Measurements from ENCODE around the gene MBNL2. TPM values are rescaled to one million over a fixed set of nuclear protein-coding genes. Genes with fewer than 3 reads are reported as not detected.

MBNL2 gene
- total and polyA plus RNA-seq, 8 donors: 75.9 to 105 (median 90.5) TPM

- Histone ChIP-seq H3K27ac (no peak overlapping the region), H3K27me3 (no peaks in the 10 kb centered on the region), H3K36me3 (no peaks in the 10 kb centered on the region), H3K4me3 (no peak overlapping the region), H3K9me3 (no peaks in the 10 kb centered on the region), H3K4me1 (no peaks in the 10 kb centered on the region)
- no peak for TF ChIP-seq CTCF (IDR thresholded peaks at IDR 0.05)
- intact Hi-C loops (cut with DNase I): no loop called here
- DNase-seq (no peak), ATAC-seq (no peak)
These were observed 39.8 kb upstream of the MBNL2 start for GRCh38 chr13:97182111-97182890.

GRCh38 chr13:97185291-97185690 lies 36.8 kb upstream of the MBNL2 start:
- H3K4me3 ChIP-seq: no peak overlapping the region
- H3K4me1 ChIP-seq: no peaks in the 10 kb centered on the region
- intact Hi-C loops (cut with DNase I): no loop called here
- no peaks in the 10 kb centered on the region for H3K9me3 ChIP-seq
- H3K36me3 ChIP-seq: no peaks in the 10 kb centered on the region
- no peaks in the 10 kb centered on the region for H3K27me3 ChIP-seq
- DNase-seq: no peak
- TF ChIP-seq CTCF (IDR thresholded peaks at IDR 0.05): no peak
- H3K27ac ChIP-seq: no peak overlapping the region
- no peak for ATAC-seq

GRCh38 chr13:97185751-97186150 lies 36.4 kb upstream of the MBNL2 start:
- no peak for TF ChIP-seq CTCF (IDR thresholded peaks at IDR 0.05)
- DNase-seq (no peak), ATAC-seq (no peak)
- H3K9me3 ChIP-seq: no peaks in the 10 kb centered on the region
- no peaks in the 10 kb centered on the region for H3K4me1 ChIP-seq
- H3K36me3 ChIP-seq: no peaks in the 10 kb centered on the region
- intact Hi-C loops (cut with DNase I): no loop called here
- H3K4me3 ChIP-seq: no peak overlapping the region
- no peaks in the 10 kb centered on the region for H3K27me3 ChIP-seq
- no peak overlapping the region for H3K27ac ChIP-seq

GRCh38 chr13:97188207-97188606 lies 33.9 kb upstream of the MBNL2 start:
- no peak for TF ChIP-seq CTCF (IDR thresholded peaks at IDR 0.05)
- Histone ChIP-seq H3K4me3 (no peak overlapping the region), H3K4me1 (peaks cover 0 to 4% of the 10 kb centered on the region in 2 donors), H3K36me3 (no peaks in the 10 kb centered on the region), H3K27me3 (no peaks in the 10 kb centered on the region), H3K27ac (no peak overlapping the region), H3K9me3 (no peaks in the 10 kb centered on the region)
- no peak for ATAC-seq
- intact Hi-C loops (cut with DNase I): no loop called here
- no peak for DNase-seq

GRCh38 chr13:97189928-97190327 lies 32.2 kb upstream of the MBNL2 start:
- intact Hi-C loops (cut with DNase I): no loop called here
- H3K27ac ChIP-seq: no peak overlapping the region
- H3K36me3 ChIP-seq: no peaks in the 10 kb centered on the region
- H3K4me3 ChIP-seq: no peak overlapping the region
- no peaks in the 10 kb centered on the region for H3K9me3 ChIP-seq
- ATAC-seq (no peak), DNase-seq (no peak)
- H3K4me1 ChIP-seq: peaks cover 0 to 4% of the 10 kb centered on the region in 2 donors
- H3K27me3 ChIP-seq: no peaks in the 10 kb centered on the region
- TF ChIP-seq CTCF (IDR thresholded peaks at IDR 0.05): no peak
